Measurements from ENCODE around the gene ZSWIM9.

ZSWIM9 gene

GRCh38 chr19:48169939-48170803 is at the start of gene ZSWIM9, which contains the start of gene LIG1:
Gene ZSWIM9, plus strand, starts transcription at chr19:48170680. Its CDS starts 1,123 bp downstream, at chr19:48171803.
Gene LIG1, minus strand, starts transcription at chr19:48170344. Its CDS starts 4,778 bp downstream, at chr19:48165566.
- peak; percentile 94 for DNase-seq

GRCh38 chr19:48121066-48121465 is 49.4 kb upstream of the ZSWIM9 start:
- no peak for DNase-seq

- DNase-seq: no peak
Measured at GRCh38 chr19:48121909-48122371, 48.5 kb upstream of the ZSWIM9 start.

- DNase-seq: no peak
Measured at GRCh38 chr19:48122421-48122820, 48.1 kb upstream of the ZSWIM9 start.

- DNase-seq: peak; percentile 14
Measured at GRCh38 chr19:48123907-48124651, 46.4 kb upstream of the ZSWIM9 start.

GRCh38 chr19:48127561-48127960 is 42.9 kb upstream of the ZSWIM9 start:
- DNase-seq: no peak

- no peak for DNase-seq
Measured at GRCh38 chr19:48133094-48133493, 37.4 kb upstream of the ZSWIM9 start.

GRCh38 chr19:48135411-48135810 is 35.1 kb upstream of the ZSWIM9 start:
- no peak for DNase-seq

- no peak for DNase-seq
Measured at GRCh38 chr19:48136547-48136946, 33.9 kb upstream of the ZSWIM9 start.

GRCh38 chr19:48137411-48137810 is 33.1 kb upstream of the ZSWIM9 start:
- no peak for DNase-seq

- no peak for DNase-seq
Measured at GRCh38 chr19:48139053-48139452, 31.4 kb upstream of the ZSWIM9 start.

GRCh38 chr19:48147597-48148175 is 22.8 kb upstream of the ZSWIM9 start:
- no peak for DNase-seq

- no peak for DNase-seq
Measured at GRCh38 chr19:48148576-48148975, 21.9 kb upstream of the ZSWIM9 start.

- no peak for DNase-seq
Measured at GRCh38 chr19:48149430-48149829, 21.1 kb upstream of the ZSWIM9 start.

GRCh38 chr19:48152551-48152950 is 17.9 kb upstream of the ZSWIM9 start:
- peak; percentile 79 for DNase-seq

GRCh38 chr19:48154003-48154402 is 16.5 kb upstream of the ZSWIM9 start:
- DNase-seq: no peak

GRCh38 chr19:48158210-48158790 is 12.2 kb upstream of the ZSWIM9 start:
- DNase-seq: no peak

- DNase-seq: no peak
Measured at GRCh38 chr19:48168689-48169088, 1.8 kb upstream of the ZSWIM9 start.

- DNase-seq: no peak
Measured at GRCh38 chr19:48169578-48169938, 922 bp upstream of the ZSWIM9 start.

- no peak for DNase-seq
Measured at GRCh38 chr19:48170817-48171347, 402 bp downstream of the ZSWIM9 start.

- no peak for DNase-seq
Measured at GRCh38 chr19:48171710-48172109, 1.2 kb downstream of the ZSWIM9 start.

- no peak for DNase-seq
Measured at GRCh38 chr19:48174445-48175030, 4.1 kb downstream of the ZSWIM9 start.
